Skeletal muscle tissue (tissue), 4 donors: ENCODE data around the gene DNAJA4. TPM values are rescaled to one million over a fixed set of nuclear protein-coding genes. Genes with fewer than 3 reads are reported as not detected.

Experiments used
- H3K27ac ChIP-seq: one replicate; pipeline ENCODE4 v1.7.0; 2013; ENCODE audit warnings: mild to moderate bottlenecking, low read depth, low read length, inconsistent platforms
- H3K27me3 ChIP-seq, 3 donors: one replicate each; pipeline ENCODE4 v1.7.0; 2013; ENCODE audit warnings: low read length in 3 of 3; ENCODE audit not compliant: control insufficient read depth in 3 of 3, insufficient read depth in 3 of 3
- H3K36me3 ChIP-seq, 3 donors: one replicate each; pipeline ENCODE4 v1.7.0; 2013; ENCODE audit warnings: low read length in 3 of 3; ENCODE audit not compliant: control insufficient read depth in 3 of 3, insufficient read depth in 3 of 3
- H3K4me1 ChIP-seq, 3 donors: one replicate each; pipeline ENCODE4 v1.7.0; 2013; ENCODE audit warnings: low read length in 3 of 3, mild to moderate bottlenecking in 3 of 3; ENCODE audit not compliant: control insufficient read depth in 3 of 3, insufficient read depth in 3 of 3
- H3K4me3 ChIP-seq, 3 donors: one replicate each; pipeline ENCODE4 v1.7.0; 2013; ENCODE audit warnings: low read length in 3 of 3
- H3K9ac ChIP-seq, 3 donors: one replicate each; pipeline ENCODE4 v1.7.0; 2013; ENCODE audit warnings: low read length in 3 of 3, mild to moderate bottlenecking in 3 of 3, moderate library complexity in 2 of 3, low read depth in 1 of 3
- H3K9me3 ChIP-seq, 3 donors: one replicate each; pipeline ENCODE4 v1.7.0; 2013; ENCODE audit warnings: low read length in 3 of 3; ENCODE audit not compliant: control insufficient read depth in 3 of 3
- total RNA-seq: library from RNA; depleted of rRNA; stranded (reverse); fragments of >200 nt; gene quantifications from one replicate; pipeline ENCODE4 v1.2.3, GENCODE V29; 2014
- donor health status: Osteomylitis.

Gene DNAJA4
- total RNA-seq, 1 donor from 2014 or later, result 22.4 TPM

DNA sequence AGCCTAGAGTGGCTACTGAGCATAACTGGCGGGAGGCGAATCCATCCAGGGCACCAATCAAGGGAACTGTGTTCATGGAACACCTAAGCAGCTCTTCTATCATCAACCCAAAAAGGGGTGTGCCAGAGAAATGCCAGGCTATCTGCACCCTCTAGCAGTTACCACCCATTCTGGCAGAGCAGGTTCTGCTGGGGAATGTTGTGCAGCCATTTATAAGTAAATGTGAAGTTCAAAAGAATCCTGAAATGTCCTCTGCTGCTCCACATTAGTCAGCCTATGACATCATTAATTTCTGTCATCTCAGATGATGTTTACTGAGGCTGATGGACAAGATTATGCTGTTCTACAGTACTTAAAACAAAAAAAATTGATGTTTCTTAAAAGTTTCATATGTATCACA, 27.3 kb downstream of the DNAJA4 start:
- no peak overlapping the region for H3K4me3 ChIP-seq
- H3K9ac ChIP-seq, result no peak overlapping the region
- H3K27me3 ChIP-seq, result no peaks in the 10 kb centered on the region
- no peaks in the 10 kb centered on the region for H3K9me3 ChIP-seq
- H3K36me3 ChIP-seq, result peaks cover 25 to 55% (median 49%) of the 10 kb centered on the region in 3 donors
- H3K4me1 ChIP-seq, result peaks cover 0 to 2% (median 0%) of the 10 kb centered on the region in 3 donors
- no peak overlapping the region for H3K27ac ChIP-seq

GRCh38 chr15:78292219-78292618, 27.9 kb downstream of the DNAJA4 start:
- Histone ChIP-seq H3K4me3 (no peak overlapping the region), H3K9me3 (no peaks in the 10 kb centered on the region), H3K9ac (no peak overlapping the region), H3K36me3 (peaks cover 20 to 53% (median 44%) of the 10 kb centered on the region in 3 donors), H3K27ac (no peak overlapping the region), H3K4me1 (peaks cover 0 to 2% (median 0%) of the 10 kb centered on the region in 3 donors), H3K27me3 (no peaks in the 10 kb centered on the region)

GRCh38 chr15:78299101-78299930, 35.0 kb downstream of the DNAJA4 start, which contains the start of gene SKIC8:
Gene SKIC8, minus strand, starts transcription at chr15:78299609. Its CDS starts 3,923 bp downstream, at chr15:78295686.
- Histone ChIP-seq H3K36me3 (peaks cover 2 to 6% (median 2%) of the 10 kb centered on the region in 3 donors), H3K4me3 (peak within 1 kb of the TSS; percentile 99 to 100 (median 100)), H3K27me3 (no peaks in the 10 kb centered on the region), H3K9me3 (no peaks in the 10 kb centered on the region), H3K9ac (peak within 1 kb of the TSS; percentile 95 to 99 (median 97)), H3K4me1 (peaks cover 10 to 19% (median 16%) of the 10 kb centered on the region in 3 donors), H3K27ac (peak within 1 kb of the TSS; percentile 92)

DNA sequence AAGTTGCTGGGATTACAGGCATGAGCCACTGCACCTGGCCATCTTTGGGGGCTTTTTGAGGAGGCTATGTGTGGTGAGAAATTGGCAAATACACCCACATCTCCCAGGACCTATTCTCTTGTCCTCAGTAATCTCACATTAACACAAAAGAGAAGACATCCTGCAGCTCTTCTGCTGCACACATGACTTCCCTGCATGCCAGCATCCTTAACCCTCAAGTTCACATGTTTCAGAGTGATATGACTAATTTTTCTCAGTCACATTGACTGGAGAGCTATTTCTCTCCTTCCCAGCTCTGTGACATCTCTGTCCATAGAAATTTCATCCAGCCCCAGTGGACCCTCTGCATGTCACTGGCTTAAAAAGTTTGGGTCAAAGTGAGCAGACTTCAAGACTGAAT, 37.0 kb downstream of the DNAJA4 start:
- Histone ChIP-seq H3K27ac (no peak overlapping the region), H3K27me3 (peaks cover 0 to 8% (median 0%) of the 10 kb centered on the region in 3 donors), H3K9ac (no peak overlapping the region), H3K4me1 (peaks cover 8 to 19% (median 16%) of the 10 kb centered on the region in 3 donors), H3K4me3 (no peak overlapping the region), H3K36me3 (no peaks in the 10 kb centered on the region), H3K9me3 (no peaks in the 10 kb centered on the region)

DNA sequence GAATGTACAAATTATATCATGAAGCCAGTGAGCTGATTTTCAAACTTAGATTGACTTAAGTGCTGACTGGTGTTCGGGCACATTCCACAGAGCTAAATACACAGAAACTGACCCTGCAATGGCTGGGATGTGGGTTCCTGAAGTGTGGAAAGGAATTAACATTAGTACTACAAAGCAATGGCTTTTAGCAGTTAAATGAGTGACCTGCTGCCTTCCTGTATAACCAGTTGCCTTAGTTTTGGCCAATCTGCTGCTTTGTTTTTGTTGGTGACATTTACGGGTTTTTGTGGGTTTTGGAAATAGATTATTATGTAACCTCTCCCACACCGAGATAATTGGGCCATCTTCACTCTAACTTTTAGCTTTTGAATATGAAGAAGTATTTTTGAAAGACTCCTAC, 37.5 kb downstream of the DNAJA4 start:
- Histone ChIP-seq H3K9me3 (no peaks in the 10 kb centered on the region), H3K4me3 (no peak overlapping the region), H3K9ac (no peak overlapping the region), H3K36me3 (no peaks in the 10 kb centered on the region), H3K27me3 (peaks cover 0 to 8% (median 2%) of the 10 kb centered on the region in 3 donors), H3K4me1 (peaks cover 8 to 19% (median 16%) of the 10 kb centered on the region in 3 donors), H3K27ac (no peak overlapping the region)

DNA sequence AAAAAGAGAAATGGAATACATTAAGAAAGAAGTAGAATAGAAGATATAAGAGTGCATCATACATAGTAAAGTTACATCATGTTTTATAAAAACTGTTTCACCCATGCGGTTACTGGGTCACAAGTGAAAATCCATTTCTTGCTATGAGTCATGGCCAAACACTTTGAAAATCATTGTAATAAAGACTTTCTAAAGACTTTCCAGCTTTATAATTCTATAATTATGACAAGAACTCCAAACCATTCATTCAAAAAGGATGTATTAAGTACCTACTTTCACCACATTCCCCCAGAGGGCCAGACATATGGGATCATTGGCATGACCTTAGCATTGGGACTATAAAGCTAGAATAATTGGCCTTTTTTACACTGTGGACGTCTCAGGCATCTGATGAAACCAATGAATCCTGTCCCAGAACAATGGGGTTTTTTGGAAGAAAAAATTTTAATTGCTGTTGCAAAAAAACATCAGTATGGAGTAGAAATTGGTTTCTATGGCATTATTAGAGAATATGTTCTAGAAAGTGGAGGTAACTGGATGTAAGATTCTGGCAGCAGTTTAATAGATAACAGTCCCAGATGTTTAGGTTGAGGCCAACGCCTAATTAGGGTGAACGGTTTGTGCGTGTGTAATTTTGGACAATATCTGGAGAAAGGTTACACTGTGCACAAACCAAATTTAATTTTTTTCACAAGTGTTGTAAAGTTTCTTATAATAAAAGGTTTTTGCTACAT, 38.4 kb downstream of the DNAJA4 start:
- Histone ChIP-seq H3K4me3 (no peak overlapping the region), H3K27me3 (peaks cover 0 to 8% (median 3%) of the 10 kb centered on the region in 3 donors), H3K36me3 (no peaks in the 10 kb centered on the region), H3K9ac (no peak overlapping the region), H3K4me1 (peaks cover 8 to 16% (median 16%) of the 10 kb centered on the region in 3 donors), H3K9me3 (no peaks in the 10 kb centered on the region), H3K27ac (no peak overlapping the region)

DNA sequence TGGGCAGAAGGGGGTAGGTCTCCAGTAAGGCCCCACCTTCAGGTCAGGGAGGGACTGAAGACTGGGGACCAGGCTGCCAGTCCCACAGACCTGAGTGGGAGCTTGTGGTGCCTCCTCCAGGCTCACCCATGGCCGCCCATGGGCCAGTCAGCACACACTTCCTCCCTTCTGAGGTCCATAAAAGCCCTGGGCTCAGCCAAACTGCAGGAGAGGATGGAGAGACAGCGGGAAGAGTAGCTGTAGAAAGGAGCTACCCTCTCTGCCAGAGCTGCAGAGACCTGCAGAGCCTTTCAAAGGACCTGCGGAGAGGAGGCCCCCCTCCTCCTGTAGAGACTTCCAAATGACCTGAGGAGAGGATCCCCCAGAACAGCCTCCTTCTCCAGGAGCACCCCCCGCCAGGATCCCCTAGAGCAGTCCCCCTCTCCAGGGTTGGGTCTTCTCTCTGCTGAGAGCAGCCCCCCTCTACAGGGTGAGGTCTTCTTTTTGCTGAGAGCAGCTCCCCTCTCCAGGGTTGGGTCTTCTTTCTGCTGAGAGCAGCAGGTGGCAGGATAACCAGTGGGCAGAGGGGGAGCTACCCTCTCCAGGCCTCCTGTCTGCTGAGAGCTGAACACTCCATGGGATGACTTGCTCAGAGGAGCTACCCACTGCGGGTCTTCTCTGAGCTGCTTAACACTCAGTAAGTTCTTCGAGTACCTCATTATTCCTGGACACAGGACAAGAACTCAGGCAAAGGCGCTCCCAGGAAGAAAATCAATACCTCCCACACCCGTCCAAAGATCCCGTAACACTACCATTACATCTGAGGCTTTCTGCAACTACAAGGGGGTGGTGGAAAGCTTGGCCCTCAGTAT, 40.1 kb downstream of the DNAJA4 start:
- H3K4me3 ChIP-seq, result no peak overlapping the region

GRCh38 chr15:78306176-78306774, 41.9 kb downstream of the DNAJA4 start:
- Histone ChIP-seq H3K27me3 (peaks cover 0 to 16% (median 3%) of the 10 kb centered on the region in 3 donors), H3K9ac (no peak overlapping the region), H3K27ac (no peak overlapping the region)

More for the DNA sequence above, 40.1 kb downstream of the DNAJA4 start:
- Histone ChIP-seq H3K9me3 (no peaks in the 10 kb centered on the region), H3K36me3 (no peaks in the 10 kb centered on the region), H3K27ac (no peak overlapping the region), H3K27me3 (peaks cover 0 to 16% (median 3%) of the 10 kb centered on the region in 3 donors), H3K4me1 (peaks cover 0 to 3% (median 0%) of the 10 kb centered on the region in 3 donors), H3K9ac (no peak overlapping the region)

GRCh38 chr15:78307976-78308375, 43.6 kb downstream of the DNAJA4 start:
- H3K36me3 ChIP-seq, result no peaks in the 10 kb centered on the region
- H3K9ac ChIP-seq, result no peak overlapping the region
- H3K27ac ChIP-seq, result no peak overlapping the region
- H3K27me3 ChIP-seq, result peaks cover 0 to 16% (median 3%) of the 10 kb centered on the region in 3 donors
- peaks cover 5 to 7% (median 6%) of the 10 kb centered on the region in 3 donors for H3K4me1 ChIP-seq
- no peak overlapping the region for H3K4me3 ChIP-seq
- no peaks in the 10 kb centered on the region for H3K9me3 ChIP-seq

More at GRCh38 chr15:78306176-78306774, 41.9 kb downstream of the DNAJA4 start:
- Histone ChIP-seq H3K4me3 (no peak overlapping the region), H3K9me3 (no peaks in the 10 kb centered on the region), H3K4me1 (peaks cover 0 to 5% (median under 1%) of the 10 kb centered on the region in 3 donors), H3K36me3 (no peaks in the 10 kb centered on the region)
